ENCODE data around the gene TRPM2. TPM values are rescaled to one million over a fixed set of nuclear protein-coding genes. Genes with fewer than 3 reads are reported as not detected.

The TRPM2 gene
- total and polyA plus RNA-seq, 8 donors: 1.3 to 10.3 (median 2.4) TPM

GRCh38 chr21:44466351-44466954 is 113.0 kb downstream of the TRPM2 start:
- Histone ChIP-seq H3K4me3 (no peak overlapping the region), H3K9me3 (no peaks in the 10 kb centered on the region), H3K27me3 (no peaks in the 10 kb centered on the region), H3K4me1 (peaks cover 0 to 5% (median 0%) of the 10 kb centered on the region in 4 donors), H3K36me3 (no peaks in the 10 kb centered on the region), H3K27ac (no peak overlapping the region)
- 88 to 95% (median 90%) methylated on average over 14 to 16 of the region's 16 CpGs for WGBS, 5 donors
- TF ChIP-seq POLR2A (IDR thresholded peaks at IDR 0.05): no peak
- TF ChIP-seq EP300 (IDR thresholded peaks at IDR 0.05): no peak
- no peak for TF ChIP-seq POLR2AphosphoS5 (IDR thresholded peaks at IDR 0.05)
- no peak for TF ChIP-seq CTCF (IDR thresholded peaks at IDR 0.05)
- DNase-seq: no peak
- intact Hi-C loops (cut with DNase I; ENCODE audit: low total_unique reads): no loop called here

- H3K4me3 ChIP-seq: no peak overlapping the region
- TF ChIP-seq POLR2A (IDR thresholded peaks at IDR 0.05) (no peak), POLR2AphosphoS5 (IDR thresholded peaks at IDR 0.05) (no peak), CTCF (IDR thresholded peaks at IDR 0.05) (no peak), EP300 (IDR thresholded peaks at IDR 0.05) (no peak)
- no peaks in the 10 kb centered on the region for H3K27me3 ChIP-seq
- no peak overlapping the region for H3K27ac ChIP-seq
- no peaks in the 10 kb centered on the region for H3K9me3 ChIP-seq
- peaks cover 0 to 5% (median 0%) of the 10 kb centered on the region in 4 donors for H3K4me1 ChIP-seq
- intact Hi-C loops (cut with DNase I; ENCODE audit: low total_unique reads): no loop called here
- WGBS, 5 donors: 90 to 95% (median 94%) methylated on average over 28 to 36 of the region's 36 CpGs
- no peaks in the 10 kb centered on the region for H3K36me3 ChIP-seq
- no peak for DNase-seq
These were observed 113.8 kb downstream of the TRPM2 start for GRCh38 chr21:44466996-44467858.

- Histone ChIP-seq H3K4me3 (no peak overlapping the region), H3K9me3 (no peaks in the 10 kb centered on the region), H3K4me1 (peaks cover 0 to 5% (median 0%) of the 10 kb centered on the region in 4 donors), H3K36me3 (no peaks in the 10 kb centered on the region), H3K27ac (no peak overlapping the region), H3K27me3 (no peaks in the 10 kb centered on the region)
- WGBS, 5 donors: 89 to 97% (median 95%) methylated on average over 9 to 15 of the region's 15 CpGs
- no peak for TF ChIP-seq POLR2A (IDR thresholded peaks at IDR 0.05)
- no peak for TF ChIP-seq POLR2AphosphoS5 (IDR thresholded peaks at IDR 0.05)
- TF ChIP-seq EP300 (IDR thresholded peaks at IDR 0.05): no peak
- no peak for TF ChIP-seq CTCF (IDR thresholded peaks at IDR 0.05)
- intact Hi-C loops (cut with DNase I; ENCODE audit: low total_unique reads): no loop called here
- DNase-seq: no peak
These were observed 114.4 kb downstream of the TRPM2 start for GRCh38 chr21:44467859-44468195.

GRCh38 chr21:44471341-44471740 is 117.9 kb downstream of the TRPM2 start:
- DNase-seq: no peak
- no peaks in the 10 kb centered on the region for H3K9me3 ChIP-seq
- TF ChIP-seq POLR2AphosphoS5 (IDR thresholded peaks at IDR 0.05) (no peak), POLR2A (IDR thresholded peaks at IDR 0.05) (no peak), CTCF (IDR thresholded peaks at IDR 0.05) (no peak), EP300 (IDR thresholded peaks at IDR 0.05) (no peak)
- no peaks in the 10 kb centered on the region for H3K36me3 ChIP-seq
- no peak overlapping the region for H3K27ac ChIP-seq
- no peaks in the 10 kb centered on the region for H3K4me1 ChIP-seq
- intact Hi-C loops (cut with DNase I; ENCODE audit: low total_unique reads): loop anchor here (10.0 kb wide), 1 partner anchor 117 kb away; the partner anchor contains the start of gene TRPM2
- no peaks in the 10 kb centered on the region for H3K27me3 ChIP-seq
- H3K4me3 ChIP-seq: no peak overlapping the region

Measured in stomach (tissue), 9 donors.